22Rv1 (cell line): ENCODE results near the gene EPHA10.
"Not testable (repeated sequence)": the region's sequence is repeated elsewhere in the genome, so short reads cannot be mapped to it uniquely, and the experiment has no call there.

Source experiments
- H3K27ac ChIP-seq: fragments of 450-650 bp; 2 replicates; pipeline ENCODE4 v1.5.1; 2017
- ZFX ChIP-seq: fragments of 450-650 bp; IDR thresholded peaks from 2 replicates; pipeline ENCODE4 v1.6.1; 2017; ENCODE audit warnings: antibody characterized with exemption, borderline replicate concordance
- TF ChIP-seq, protein P1 (sequence below): fragments of 450-650 bp; IDR thresholded peaks from 2 replicates; pipeline ENCODE4 v1.5.1; 2017; ENCODE audit warnings: mild to moderate bottlenecking

EPHA10 gene

DNA sequence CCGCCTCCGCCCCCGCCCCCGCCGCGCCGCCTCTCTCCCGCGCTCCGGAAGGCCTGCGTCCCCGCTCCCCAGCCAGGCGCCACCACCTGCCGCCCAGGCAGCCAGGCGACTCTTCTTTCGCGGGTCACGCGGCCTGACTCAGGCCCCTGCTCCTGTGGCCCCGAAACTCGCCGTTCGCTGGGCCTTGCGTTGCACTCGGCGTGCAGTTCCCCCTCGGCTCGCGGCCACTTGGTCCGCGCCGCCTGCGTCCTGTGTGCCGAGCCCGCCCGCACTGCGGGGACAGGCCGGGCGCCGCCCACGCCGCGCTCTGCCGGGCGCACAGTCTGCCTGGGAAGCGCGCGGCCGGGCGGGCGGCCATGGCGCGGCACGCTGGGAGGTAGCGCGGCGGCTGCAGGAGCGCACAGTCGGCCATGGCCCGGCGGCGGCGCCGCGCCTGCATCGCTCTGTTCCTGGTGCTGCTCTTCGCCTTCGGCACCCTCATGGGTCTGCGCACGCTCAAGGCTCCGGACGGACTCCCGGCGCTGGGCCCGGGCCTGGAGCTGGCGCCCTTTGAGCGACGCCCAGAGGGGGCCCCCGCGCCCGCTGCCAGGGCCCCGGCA is 29.0 kb upstream of the EPHA10 start, which contains the start of gene MANEAL:
MANEAL (plus strand) TSS at position 75 of the 599 bp plus-strand sequence; CDS start at position 411, 336 bp downstream.
- peak within 1 kb of the TSS; percentile 83 for H3K27ac ChIP-seq

DNA sequence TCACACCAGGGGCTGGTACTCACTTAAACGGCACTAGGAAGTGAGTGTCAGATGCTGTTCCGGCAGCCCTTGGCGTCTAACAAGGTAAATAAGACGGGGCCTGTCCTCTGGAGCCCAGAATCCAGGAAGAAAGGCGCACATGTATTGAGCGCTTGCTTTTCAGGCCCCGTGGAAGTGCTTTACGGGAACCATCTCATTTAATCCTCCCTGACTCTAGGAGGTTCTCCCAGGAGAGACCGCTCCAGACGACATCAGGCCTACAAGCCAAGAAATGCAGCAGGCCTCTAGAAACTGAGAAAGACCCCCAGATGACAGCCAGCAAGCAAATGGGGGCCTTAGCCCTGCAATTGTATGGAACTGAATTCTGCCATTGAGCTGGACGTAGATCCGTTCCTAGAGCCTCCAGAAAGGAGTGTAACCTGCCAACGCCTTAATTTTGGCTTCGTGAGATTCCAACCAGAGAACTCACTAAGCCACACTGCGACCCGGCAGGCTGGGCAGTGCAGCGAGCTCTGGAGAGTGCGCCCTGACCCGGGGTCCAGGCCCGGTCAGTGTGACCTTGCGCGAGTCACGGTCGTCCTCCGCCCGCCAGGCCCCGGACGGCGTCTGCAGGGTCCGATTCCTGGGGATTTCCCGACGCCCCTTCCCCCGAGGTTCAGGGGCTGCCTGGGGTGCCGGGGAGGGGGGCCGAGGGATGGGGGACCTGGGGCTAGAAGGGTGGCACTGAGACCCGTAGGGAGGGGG is 28.2 kb upstream of the EPHA10 start:
- H3K27ac ChIP-seq = peak overlapping the region; percentile 83
- TF ChIP-seq, protein P1, sequence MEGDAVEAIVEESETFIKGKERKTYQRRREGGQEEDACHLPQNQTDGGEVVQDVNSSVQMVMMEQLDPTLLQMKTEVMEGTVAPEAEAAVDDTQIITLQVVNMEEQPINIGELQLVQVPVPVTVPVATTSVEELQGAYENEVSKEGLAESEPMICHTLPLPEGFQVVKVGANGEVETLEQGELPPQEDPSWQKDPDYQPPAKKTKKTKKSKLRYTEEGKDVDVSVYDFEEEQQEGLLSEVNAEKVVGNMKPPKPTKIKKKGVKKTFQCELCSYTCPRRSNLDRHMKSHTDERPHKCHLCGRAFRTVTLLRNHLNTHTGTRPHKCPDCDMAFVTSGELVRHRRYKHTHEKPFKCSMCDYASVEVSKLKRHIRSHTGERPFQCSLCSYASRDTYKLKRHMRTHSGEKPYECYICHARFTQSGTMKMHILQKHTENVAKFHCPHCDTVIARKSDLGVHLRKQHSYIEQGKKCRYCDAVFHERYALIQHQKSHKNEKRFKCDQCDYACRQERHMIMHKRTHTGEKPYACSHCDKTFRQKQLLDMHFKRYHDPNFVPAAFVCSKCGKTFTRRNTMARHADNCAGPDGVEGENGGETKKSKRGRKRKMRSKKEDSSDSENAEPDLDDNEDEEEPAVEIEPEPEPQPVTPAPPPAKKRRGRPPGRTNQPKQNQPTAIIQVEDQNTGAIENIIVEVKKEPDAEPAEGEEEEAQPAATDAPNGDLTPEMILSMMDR = no peak
- TF ChIP-seq ZFX = no peak

More for the DNA sequence above, 29.0 kb upstream of the EPHA10 start, which contains the start of gene MANEAL:
- no peak for TF ChIP-seq ZFX
- TF ChIP-seq, protein P1 = no peak

DNA sequence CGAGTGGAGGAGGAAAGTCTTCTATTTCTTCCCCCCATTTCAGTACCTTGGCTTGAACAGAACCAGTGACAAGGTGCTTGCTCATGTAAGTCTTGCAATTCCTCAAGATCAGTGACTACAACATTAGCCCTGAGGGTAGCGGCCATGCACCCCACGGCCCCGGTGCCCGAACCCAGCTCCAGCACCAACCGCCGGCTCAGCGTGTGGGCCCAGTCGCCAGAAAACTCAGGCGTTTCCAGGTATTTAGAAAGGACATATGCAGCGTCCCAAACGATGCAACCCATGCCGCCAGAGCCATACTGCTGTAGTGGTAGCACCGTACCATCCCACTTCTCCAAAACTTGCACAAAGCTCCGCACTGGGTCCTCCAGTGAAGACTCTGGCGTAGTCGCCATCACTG is 17.6 kb upstream of the EPHA10 start:
- H3K27ac ChIP-seq = no peak overlapping the region
- TF ChIP-seq, protein P1 = no peak
- no peak for TF ChIP-seq ZFX

DNA sequence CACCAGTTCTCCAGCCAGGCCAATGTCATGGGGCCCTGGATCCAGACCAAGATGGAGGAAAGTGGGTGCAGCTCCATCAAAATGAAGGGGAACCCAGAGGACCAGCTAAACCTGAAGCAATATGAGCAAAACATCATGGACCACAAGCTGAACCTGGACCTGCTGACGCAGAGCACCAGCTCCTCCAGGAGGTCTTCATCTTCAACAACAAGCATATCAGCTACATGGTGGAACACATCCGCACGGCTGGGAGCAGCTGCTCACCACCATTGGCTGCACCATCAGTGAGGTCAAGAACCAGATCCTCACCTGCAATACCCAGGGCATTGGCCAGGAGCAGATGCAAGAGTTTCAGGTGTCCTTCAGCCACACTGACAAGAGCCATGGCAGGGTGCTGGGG is 13.7 kb upstream of the EPHA10 start:
- H3K27ac ChIP-seq = no peak overlapping the region
- TF ChIP-seq ZFX = no peak
- TF ChIP-seq, protein P1 = no peak

DNA sequence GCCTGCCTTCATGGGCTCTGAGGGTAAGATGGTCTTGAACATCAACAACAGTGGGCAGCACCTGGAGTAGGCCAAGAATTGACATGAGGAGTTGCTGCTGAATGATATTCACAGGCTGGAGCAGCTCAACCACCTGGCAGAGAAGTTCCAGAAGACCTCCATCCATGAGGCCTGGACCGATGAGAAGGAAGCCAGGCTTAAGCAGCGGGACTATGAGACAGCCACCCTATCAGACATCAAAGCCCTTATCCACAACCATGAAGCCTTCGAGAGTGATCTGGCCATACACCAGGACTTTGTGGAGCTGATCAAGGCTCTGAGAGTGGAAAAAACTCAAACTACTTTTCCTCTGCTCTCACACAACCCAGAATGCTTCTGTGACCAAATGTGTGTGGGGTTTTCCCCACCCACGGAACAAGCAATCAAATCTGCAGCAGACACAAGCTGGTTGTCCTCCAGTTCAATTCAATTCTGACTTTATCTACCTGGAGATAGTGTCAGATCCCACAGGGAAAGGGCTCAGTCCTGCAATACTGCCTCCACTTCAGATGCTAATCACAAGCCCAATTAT is 12.1 kb upstream of the EPHA10 start:
- TF ChIP-seq, protein P1 = no peak
- TF ChIP-seq ZFX = no peak
- H3K27ac ChIP-seq = no peak overlapping the region

DNA sequence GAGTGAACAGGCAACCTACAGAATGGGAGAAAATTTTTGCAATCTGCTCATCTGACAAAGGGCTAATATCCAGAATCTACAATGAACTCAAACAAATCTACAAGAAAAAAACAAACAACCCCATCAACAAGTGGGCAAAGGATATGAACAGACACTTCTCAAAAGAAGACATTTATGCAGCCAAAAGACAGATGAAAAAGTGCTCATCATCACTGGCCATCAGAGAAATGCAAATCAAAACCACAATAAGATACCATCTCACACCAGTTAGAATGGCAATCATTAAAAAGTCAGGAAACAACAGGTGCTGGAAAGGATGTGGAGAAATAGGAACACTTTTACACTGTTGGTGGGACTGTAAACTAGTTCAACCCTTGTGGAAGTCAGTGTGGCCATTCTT is 6.5 kb upstream of the EPHA10 start:
- H3K27ac ChIP-seq = not testable (repeated sequence)

DNA sequence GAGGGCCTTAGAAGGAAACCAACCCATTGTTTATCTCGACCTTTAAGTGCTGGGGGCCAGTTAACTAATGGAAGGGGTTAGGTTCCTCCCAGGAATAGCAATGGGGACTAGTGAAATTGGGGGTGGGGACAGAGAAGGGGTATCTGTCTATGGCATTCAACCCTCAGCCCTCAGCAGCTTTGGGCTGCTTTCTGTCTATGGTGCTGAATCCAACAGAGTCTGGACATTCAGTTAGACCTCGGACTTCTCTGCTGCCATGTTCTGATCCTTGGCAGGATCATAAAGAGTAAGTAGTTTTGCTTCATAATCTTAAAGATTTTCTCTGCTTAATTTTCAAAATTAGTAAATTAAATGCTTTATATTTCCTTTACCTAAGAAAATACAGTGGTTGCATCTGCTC is 2.6 kb upstream of the EPHA10 start:
- H3K27ac ChIP-seq = no peak overlapping the region
- TF ChIP-seq ZFX = no peak
- TF ChIP-seq, protein P1 = no peak
